Measurements from ENCODE around the gene ZNF20.
A peak's percentile ranks its signal among the peaks of the same experiment; 100 is the strongest.
"Not testable (repeated sequence)": the region's sequence is repeated elsewhere in the genome, so short reads cannot be mapped to it uniquely, and the experiment has no call there.

ZNF20 gene

DNA sequence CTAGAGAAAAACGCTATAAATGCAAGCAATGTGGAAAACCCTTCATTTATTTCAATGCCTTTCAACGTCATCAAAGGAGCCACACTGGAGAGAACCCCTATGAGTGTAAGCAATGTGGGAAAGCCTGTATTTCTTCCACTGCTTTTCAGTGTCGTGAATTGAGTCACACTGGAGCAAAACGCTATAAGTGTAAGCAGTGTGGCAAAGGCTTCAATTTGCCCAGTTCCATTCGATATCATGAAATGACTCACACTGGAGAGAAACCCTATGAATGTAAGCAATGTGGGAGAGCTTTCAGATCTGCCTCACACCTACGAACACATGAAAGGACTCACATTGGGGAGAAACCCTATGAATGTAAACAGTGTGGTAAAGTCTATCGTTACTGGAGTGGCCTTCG is 27.4 kb downstream of the ZNF20 start:
- no peak for DNase-seq (ENCODE audit: low read depth in 2 of 2)

DNA sequence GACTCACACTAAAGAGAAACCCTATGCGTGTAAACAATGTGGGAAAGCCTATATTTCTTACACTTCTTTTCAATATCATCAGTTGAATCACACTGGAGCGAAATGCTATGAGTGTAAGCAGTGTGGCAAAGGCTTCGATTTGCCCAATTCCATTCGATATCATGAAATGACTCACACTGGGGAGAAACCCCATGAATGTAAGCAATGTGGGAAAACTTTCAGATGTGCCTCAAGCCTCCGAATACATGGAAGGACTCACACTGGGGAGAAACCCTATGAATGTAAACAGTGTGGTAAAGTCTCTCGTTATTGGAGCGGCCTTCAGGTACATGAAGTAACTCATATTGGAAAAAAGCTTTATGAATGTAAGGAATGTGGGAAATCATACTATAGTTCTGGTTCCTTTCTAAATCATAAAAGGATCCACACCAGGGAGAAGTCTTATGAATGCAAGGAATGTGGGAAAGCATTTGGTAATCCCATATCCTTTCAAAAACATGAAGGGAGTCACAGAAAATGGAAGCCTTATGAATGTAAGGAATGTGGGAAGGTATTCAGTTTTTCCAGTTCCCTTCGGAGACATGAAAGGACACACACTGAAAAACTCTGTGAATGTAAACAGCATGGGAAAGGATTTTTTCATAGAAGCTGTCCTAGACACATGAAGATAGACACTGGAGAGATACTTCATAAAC is 28.1 kb downstream of the ZNF20 start:
- no peak for DNase-seq (ENCODE audit: low read depth in 2 of 2)

DNA sequence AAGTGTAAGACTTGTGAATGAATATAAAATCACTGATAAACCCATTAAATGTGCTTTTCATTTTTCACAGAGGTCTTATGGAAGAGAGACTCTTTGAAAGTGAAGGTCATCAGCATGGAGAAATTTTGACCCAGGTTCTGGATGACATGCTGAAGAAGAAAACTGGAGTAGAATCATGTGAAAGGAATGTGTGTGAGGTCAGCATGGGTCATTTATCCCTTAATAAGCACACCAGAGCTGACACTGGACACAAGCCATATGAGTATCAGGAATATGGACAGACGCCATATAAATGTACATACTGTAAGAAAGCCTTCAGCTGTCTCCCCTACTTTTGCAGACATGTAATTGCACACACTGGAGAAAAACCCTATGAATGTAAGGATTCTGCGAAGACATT is 29.0 kb downstream of the ZNF20 start:
- no peak for DNase-seq (ENCODE audit: low read depth in 2 of 2)

DNA sequence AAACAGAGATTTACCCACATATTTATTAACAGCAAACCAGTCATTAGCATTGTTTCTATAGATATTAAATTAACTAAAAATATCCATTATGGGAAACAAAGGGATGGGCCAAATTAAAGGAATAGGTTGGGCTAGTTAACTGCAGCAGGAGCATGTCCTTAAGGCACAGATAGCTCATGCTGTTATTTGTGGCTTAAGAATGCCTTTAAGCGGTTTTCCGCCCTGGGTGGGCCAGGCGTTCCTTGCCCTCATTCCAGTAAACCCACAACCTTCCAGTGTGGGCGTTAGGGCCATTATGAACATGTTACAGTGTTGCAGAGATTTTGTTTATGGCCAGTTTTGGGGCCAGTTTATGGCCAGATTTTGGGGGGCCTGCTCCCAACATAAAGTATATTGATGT is 36.2 kb downstream of the ZNF20 start:
- DNase-seq (ENCODE audit: low read depth in 2 of 2), result not testable (repeated sequence)

DNA sequence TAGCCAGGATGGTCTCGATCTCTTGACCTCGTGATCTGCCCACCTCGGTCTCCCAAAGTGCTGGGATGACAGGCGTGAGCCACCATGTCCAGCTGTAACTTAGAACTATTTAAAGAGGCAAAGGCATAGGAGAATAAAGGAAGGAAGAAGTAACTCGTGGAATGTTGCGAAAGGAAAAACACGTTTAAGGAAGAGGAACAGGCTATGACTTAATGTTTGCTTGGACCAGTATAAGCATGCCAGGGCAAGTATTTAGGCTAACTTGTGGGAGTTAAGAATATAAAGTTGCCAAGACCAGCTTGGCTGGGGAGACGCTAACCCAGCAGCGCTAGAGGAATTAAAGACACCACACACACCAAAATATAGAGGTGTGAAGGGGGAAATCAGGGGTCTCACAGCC is 42.1 kb downstream of the ZNF20 start:
- DNase-seq (ENCODE audit: low read depth in 2 of 2), result no peak

DNA sequence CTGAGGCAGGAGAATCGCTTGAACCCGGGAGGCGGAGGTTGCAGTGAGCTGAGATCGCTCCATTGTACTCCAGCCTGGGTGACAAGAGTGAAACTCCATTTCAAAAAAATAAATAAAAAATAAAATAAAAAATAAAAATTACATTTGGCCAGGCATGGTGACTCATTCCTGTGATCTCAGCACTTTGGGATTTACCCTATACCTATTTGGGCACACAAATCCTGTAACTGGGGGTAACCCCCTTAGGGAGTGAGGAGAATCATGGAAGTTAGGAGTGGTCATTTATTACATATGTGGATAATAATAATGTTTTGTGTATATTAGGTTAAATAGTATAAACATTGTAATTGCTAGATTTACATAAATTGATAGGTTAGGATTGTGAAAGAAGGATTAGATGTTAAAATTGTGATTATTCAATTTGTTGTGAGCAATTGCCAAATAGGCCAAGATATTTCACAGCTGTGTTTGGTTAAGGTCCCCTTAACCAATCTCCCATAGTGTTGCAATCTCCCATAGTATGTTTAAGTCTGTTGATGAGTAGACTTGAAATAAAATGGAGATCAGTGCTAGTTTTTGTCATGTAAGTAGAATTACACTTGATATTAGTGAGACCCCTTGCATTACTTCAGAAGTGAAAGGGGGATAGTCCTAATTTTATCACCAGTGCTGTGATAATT is 44.9 kb downstream of the ZNF20 start:
- DNase-seq (ENCODE audit: low read depth in 2 of 2), result no peak

DNA sequence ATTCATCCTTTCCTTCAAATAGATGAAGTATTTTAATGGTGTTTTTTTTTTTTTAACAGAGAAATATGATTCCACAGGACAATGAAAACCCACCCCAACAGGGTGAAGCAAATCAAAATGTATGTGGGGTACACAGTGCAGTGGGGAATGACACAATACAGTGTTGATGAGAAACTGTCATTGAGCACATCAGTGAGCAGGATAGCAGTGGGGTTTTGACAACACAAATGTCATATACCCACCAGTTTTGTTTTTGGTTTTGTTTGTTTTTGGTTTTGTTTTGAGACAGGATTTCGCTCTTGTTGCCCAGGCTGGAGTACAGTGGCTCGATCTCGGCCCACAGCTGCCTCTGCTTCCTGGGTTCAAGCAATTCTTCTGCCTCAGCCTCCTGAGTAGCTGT is 46.4 kb downstream of the ZNF20 start:
- no peak for DNase-seq (ENCODE audit: low read depth in 2 of 2)

DNA sequence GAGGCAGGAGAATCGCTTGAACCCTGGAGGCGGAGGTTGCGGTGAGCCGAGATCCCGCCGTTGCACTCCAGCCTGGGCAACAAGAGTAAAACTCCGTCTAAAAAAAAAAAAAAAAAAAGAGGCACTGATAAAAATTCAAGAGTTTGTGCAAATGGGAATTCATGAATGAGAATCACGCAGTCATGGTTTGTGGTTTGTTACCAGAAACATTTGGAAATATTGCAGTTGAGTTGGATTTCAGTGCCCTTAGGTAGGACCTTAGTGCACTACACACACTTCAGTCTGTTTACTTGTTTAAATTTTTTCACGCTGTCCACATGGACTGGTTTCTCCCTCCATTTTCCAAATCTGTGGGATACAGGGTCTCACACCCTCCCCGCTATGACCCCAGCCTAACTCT is 47.2 kb downstream of the ZNF20 start:
- no peak for DNase-seq (ENCODE audit: low read depth in 2 of 2)

DNA sequence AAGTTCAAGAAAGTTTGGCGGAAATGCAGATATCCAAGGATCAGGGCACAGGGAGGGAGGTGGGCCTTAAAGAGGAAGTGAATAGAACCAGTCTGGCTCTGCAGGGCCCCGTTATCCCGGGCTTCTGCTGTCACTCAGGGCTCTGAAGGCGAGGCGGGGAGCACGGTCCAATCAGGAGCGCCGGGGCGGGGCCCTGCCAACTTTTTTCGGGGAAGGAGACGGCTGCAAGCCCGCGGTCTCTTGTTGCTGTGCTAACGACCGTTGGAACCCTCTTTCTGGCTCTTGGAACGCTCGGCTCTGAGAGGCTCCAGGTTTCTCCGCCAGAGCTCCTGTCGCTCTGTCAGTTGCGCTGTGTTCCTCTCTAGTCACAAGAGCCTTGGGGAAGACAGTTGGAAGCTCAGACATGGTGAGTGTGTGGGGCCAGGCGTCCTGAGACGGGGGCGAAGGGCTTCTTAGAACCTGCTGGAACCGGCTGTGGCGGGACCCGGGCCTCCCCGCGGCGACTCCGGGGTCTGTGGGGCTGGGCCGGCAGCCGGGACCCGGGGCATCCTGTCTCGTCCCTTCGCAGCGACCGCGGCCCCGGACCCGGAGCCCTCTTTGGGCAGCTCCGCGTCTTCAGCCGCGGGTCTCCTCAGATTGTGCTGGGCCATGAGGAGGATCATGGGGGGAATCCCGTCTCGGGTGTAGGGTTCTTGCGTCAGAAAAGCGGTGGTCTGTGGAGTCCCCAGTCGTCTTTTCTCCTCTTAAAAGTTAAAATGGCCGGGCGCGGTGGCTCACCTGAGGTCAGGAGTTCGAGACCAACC is 47.9 kb downstream of the ZNF20 start:
- DNase-seq (ENCODE audit: low read depth in 2 of 2), result peak; percentile 63 to 77

DNA sequence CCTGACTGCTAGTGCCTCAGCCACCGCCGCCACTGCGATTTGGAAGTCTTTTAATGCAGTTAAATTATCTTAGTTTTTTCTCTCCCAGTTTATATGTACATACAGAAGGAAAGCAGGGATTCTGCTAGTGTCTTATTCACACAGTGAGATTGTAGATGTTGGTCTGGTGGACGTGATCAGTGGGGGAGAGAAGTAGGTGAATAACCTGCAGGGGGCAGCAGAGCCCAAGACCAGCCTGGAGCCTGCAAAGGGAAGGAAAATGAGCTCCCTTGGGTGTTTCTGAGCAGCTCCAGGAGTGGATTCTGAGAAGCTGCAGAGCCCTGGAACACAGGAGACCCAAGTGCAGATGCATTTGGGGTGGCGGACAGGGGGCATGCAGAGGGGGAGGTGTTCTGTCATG is 49.3 kb downstream of the ZNF20 start:
- peak; percentile 24 to 71 for DNase-seq (ENCODE audit: low read depth in 2 of 2)

DNA sequence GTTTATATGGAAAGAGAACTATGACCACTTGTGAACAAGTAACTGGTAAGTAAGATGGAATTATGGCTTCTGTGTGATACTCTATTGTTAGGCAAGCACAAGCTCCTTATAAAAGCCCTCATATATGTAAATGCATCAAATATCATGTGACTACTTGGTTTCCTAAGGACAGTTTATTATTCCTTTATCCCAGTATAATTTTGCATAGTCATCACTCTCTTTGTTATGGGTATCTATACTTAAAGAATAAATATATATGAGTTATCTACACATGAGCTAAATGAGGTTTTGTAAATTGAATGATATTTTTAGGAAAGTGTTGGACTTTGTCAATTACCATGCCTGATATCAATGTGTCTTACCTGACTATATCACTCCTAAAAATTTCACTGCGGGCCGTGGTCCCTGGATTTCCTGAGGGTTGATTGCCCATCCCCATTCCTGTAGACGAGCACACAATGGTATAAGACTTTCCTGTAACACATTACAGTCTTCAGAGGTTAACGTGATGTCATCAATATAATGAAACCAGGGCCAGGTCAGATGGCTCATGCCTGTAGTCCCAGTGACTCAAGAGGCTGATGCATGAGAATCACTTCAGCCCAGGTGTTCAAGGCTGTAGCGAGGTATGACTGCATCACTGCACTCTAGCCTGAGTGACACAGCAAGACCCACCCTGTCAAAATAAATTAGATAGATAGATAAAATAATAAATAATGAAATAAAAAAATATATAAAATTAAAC is 54.9 kb downstream of the ZNF20 start:
- DNase-seq (ENCODE audit: low read depth in 2 of 2), result no peak

DNA sequence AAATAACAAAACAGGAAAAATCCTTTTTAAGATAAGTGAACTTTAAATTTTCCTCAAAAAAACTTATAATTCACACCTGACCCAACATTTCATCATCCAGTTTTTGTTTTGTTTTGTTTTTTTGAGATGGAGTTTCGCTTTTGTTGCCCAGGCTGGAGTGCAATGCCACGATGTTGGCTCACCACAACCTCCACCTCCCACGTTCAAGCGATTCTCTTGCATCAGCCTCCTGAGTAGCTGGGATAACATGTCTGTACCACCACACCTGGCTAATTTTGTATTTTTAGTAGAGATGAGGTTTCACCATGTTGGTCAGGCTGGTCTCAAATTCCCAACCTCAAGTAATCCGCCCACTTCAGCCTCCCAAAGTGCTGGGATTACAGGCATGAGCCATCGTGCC is 56.8 kb downstream of the ZNF20 start:
- not testable (repeated sequence) for DNase-seq (ENCODE audit: low read depth in 2 of 2)
